ENCODE measurements around the gene PSMB2.

PSMB2 gene

DNA sequence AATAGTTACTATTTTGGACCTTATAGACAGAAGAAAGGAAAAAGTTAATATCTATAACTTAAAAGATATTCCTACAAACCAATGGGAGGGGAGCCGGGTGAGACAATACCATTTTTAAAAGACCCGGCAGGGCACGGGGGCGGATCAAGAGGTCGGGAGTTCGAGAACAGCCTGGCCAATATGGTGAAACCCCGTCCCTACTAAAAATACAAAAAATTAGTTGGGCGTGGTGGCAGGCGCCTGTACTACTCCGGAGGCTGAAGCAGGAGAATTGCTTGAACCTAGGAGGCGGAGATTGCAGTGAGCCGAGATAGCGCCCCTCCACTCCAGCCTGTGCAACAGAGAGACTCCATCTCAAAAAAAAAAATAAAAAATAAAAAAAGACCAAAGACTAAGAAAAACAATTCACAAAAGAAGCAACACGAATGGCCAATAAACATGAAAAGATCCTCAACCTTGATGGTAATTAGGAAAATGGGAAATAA lies 1.2 kb upstream of the PSMB2 start:
- no peak for DNase-seq (ENCODE audit: low read depth)

DNA sequence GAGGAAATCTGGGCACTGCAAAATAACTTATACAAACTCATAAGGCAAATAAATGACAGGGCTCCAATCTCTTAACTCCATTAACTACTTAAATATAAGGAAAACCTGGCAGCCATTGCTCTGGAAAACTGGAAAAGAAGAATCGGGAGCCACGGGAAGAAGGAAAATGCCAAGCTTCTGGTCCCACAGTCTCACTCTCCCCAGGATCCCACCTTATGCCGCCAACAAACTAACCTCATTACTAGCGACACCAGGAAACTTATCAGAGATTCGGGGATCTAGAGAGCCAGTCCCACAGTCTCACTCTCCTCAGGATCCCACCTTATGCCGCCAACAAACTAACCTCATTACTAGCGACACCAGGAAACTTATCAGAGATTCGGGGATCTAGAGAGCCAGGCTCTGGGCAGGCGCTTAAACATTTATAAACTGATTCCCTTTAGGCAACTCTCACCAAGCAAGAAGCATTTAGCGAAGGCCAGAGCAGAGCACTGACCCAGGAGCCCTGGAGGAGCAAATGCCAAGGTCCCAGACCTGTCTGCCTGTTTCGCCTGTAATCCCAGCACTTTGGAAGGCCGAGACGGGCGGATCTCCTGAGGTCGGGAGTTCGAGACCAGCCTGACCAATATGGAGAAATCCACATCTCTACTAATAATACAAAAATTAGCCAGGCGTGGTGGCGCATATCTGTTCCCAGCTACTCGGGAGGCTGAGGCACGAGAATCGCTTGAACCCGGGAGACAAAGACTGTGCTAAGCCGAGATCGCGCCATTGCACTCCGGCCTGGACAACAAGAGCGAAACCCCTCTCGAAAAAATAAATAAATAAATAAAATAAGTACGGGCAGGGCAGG lies 720 bp downstream of the PSMB2 start:
- no peak for DNase-seq (ENCODE audit: low read depth)

DNA sequence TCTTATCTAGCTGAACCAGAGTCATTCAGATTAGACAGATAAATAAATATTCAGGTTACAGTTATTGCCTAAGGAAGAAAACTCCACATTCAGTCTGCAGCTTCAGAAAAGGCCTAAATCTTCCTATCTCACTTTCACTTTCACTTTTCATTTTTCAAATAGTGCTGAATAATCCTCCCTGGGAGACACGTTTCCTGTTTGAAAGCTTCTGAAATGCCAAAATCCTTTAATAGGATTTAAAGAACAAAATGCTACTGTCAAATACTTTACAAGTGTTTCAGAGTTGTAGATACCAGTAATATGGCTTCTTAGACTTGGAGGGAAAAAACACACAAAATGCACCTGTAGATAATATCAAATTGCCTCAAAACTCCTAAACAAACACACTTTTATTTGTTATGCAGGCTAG lies 3.9 kb downstream of the PSMB2 start:
- DNase-seq (ENCODE audit: low read depth): no peak

DNA sequence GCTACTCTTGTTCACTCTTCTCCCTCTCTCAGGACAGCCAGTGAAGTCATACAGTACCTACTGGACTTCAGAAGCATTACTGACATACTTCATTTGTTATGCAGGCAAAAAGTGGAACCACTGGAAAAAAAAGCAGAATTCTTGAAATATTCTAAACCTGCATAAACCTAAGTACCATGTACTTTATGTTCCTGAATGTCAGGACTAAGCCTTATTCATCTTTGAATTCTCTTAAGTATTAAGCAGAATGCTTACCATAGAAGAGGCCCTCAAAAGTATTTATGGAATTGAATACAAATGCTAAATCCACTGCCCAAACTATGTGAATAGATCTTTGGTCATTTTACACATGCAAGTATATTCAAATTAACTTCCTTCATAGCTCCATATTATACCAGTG lies 7.8 kb downstream of the PSMB2 start:
- no peak for DNase-seq (ENCODE audit: low read depth)

DNA sequence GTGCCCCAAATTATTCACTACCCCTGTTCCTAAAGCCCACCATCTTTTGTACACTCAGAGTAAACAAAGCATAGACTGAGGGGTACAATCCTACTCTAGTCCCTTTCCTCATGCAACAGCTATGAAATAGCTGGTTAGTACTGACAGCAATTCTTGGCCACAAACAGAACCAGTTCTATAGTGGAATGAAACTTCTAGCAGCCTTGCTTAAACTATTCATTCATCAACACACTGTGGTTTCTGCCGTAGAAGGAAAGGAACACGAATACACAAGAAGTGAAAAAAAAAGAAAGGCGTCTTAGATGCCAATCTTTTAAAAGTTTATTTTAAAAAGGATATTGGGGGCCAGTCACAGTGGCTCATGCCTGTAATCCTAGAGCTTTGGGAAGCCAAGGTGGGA lies 9.9 kb downstream of the PSMB2 start:
- no peak for DNase-seq (ENCODE audit: low read depth)

DNA sequence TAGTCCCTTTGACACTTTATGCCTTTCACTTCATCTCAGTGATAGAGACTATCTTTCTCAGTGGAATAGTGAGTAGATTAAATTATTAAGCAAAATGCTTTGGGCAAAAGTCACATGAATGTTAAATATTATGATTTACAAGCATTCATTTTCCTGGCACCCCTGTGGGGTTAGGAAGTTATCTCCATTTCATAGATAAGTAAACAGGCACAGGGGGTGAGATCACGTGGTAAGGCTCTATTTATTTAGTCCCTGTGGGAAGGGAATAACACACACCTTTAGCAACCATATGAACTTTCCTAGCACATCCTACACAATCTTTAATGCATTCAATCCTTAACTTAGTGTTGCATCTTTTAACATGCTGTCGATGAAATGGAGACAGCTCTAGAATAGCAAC lies 12.3 kb downstream of the PSMB2 start:
- DNase-seq (ENCODE audit: low read depth): no peak

DNA sequence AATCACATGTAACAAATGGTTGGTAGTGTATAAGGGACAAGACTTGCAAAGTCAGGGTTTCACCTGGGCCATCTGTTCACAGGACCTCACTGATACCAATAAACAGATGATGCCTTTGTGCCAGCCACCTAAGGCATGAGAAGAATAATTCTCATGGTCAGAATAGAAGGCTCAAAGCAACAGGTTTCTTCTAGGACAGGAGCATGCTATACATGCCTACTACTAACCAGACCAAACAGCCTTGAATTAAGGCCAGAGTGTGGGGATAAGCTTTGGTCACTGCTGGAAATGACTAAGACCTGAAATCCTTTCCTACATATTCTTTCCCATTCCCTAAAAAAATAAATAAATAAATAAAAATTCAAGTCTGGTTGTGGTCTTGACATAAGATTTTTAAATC lies 17.5 kb downstream of the PSMB2 start:
- DNase-seq (ENCODE audit: low read depth): no peak

DNA sequence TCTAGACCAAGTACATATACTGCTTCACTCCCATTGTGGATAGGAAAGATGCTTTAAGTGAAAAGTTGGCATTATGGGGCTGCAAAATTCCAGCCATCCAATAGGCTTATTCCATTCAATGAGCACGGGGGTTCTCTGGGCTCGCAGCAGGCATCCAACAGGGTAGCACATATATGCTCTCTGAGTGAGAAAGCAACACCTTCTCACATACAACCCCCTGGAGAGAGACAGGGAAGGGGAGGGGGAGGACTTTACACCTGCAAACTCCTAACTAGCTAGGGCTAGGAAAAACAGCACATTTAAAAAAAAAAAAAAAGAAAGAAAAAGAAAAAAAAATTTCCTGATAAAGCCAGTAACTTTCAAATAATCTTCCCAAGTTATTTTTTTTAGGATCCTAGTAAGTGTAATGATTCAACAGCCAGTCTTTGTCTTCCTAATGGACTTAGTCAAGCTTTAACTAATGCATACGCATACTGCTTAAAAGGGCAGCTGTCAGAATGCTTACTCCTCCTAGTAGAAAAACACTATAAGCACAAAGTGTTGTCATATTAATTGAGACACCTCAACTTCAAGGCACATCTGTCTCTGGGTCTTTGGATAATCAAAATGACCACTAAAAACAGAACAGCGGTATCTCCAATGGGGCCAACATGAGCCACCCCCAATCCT lies 18.7 kb downstream of the PSMB2 start:
- DNase-seq (ENCODE audit: low read depth): no peak

DNA sequence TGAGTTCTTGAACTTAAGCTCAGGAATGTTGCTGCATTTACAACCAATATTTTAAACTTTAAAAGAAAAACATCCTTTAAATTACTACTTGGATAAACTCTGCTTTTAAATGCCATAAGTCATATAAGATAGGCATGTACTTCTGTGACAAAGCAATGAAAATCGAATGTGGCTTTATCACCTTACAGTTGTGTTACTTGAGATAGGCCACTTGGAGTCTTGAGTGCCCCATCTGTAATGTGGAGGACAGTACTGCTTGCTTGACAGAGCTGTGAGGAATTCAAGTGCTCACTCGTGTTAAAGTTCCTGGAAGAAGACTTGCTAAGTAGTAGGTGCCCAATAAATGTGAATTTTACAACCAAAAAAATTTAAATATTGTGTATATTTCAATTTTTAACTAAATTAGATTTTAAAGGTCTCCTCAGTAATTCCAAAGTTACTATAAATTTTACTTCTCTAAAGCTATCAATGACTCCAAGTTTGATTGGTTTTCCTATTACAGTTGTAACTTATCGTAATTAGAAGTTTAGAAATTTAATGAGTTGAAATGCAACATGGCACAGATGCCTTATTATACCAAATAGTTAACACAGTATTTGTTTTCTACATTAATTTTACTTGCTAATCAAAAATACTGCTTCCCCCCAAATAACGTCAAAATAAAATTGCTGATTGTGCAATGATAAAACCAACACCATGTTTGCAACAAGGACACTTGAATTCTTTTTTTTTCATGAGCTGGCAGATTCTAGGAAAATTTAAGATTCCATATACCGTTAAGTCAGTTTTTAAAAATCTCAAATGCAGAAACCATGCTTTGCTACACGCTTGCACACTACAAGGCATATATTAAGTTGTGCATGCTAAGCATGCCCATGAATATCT lies 21.8 kb downstream of the PSMB2 start:
- no peak for DNase-seq (ENCODE audit: low read depth)

DNA sequence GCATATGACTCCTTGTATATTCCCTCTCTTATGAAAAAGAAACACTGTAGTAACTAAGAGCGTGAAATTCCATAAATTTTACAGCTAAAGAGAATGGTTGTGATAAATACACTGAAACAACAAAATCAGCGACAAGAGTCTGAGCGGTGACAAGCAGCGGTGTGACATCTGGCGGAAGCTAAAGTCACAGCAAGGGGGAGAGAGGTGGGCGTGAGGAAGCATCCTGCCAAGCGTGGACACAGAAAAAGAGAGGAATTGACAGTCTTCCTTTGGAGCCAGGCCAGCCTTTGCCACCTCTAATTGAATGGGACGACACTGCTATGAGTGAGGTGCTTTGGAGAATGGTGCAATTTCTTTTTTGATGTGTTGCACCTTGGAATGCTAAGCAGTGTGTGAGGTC lies 25.9 kb downstream of the PSMB2 start:
- no peak for DNase-seq (ENCODE audit: low read depth)

DNA sequence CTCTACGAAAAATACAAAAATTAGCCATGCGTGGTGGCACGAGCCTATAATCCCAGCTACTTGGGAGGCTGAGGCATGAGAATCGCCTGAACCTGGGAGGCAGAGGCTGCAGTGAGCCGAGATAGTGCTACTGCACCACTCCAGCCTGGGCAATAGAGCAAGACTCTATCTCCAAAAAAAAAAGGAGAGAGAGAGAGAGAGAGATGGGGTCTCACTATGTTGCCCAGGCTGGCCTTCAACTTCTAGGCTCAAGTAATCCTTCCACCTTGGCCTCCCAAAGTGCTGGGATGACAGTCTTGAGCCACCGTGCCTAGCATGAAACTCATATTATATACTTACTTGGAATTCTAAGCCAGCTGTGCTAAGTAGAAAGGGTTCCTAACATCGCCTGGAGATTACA lies 29.7 kb downstream of the PSMB2 start:
- no peak for DNase-seq (ENCODE audit: low read depth)

DNA sequence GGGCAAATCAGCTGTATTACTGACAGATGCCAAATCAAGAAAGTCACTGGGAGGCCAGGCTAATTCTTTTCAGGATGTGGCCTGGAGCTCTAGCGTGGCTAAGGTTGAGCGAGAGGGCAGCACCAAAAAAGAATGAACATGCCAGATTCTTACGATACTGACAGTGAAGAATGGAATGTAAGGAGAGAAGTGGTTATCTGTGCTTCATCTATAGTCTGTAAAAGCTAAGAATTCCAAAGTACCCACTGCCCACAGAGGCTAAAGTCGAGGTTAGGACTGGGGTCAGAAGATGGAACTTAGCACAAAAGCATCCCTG lies 35.5 kb downstream of the PSMB2 start:
- no peak for DNase-seq (ENCODE audit: low read depth)

DNA sequence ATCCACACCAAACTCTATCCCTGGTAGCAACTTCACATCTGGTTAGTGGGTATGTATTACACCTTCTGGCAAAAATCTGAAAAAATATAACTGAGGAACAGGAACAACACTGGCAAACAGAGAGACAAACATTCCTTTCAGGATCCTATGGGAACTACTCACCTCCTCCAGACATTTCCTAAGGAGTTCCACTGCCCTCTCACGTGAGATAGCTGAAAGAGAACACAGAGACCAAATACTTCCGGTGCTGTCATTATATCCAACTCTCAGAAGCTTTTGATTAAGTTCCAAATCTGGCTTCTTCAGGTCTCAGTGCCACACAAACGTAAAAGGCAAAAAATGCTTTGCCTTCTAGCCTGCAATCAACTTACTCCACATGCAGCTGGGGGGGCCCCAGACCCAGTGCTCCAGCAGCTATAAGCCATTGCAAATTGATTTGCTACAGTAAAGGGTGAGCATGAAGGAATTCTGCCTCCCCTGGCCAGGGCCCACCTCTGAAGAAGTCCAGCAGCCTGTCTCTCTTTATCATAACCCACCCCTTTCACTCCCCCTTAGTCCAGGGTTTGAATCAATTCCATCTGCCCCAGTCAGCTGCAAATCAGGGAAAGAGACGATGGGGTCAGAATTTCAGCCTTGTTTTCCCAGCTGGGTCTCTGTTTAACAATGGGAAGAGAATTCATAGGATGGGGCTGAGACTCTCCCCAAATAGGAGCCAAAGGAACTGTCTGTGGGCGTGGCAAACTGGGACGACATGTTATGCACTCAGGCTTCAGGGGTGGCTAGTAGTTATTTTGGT lies 36.1 kb downstream of the PSMB2 start:
- DNase-seq (ENCODE audit: low read depth): no peak

DNA sequence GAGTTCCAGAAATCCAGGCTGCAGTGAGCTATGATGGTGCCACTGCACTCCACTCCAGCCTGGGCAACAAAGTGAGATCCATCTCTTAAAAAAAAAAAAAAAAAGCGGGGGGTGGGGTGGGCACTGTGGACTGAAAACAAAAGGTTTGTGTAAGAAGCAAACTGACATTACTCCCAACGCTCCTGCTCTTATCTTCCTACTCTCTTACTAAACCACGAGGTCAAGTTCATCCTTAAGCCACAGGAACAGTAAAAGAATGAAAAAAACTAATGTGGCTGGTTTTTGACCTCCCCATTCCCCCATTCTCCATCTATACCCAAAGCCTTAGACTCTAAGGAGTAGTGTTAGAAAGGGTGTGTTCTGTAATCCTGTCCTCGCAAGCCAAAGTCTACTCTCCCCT lies 37.4 kb downstream of the PSMB2 start:
- no peak for DNase-seq (ENCODE audit: low read depth)

DNA sequence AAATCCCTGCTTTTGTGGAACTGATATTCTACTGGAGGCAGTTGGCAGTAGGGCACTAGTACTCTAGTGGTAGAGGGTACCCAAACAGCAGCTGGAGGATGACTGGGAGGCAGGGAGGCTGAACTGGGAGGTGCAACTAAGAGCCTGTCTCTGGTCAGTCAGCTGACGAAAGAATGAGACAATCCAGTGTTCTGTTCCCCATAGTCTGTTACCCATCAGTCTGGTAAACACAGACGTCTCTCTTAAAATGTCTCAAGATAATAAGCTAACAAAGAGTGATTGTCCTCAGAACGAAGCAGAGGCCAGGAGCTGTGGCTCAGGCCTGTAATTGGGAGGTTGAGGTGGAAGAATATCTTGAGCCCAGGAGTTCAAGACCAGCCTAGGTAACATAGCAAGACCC lies 37.9 kb downstream of the PSMB2 start:
- DNase-seq (ENCODE audit: low read depth): no peak

DNA sequence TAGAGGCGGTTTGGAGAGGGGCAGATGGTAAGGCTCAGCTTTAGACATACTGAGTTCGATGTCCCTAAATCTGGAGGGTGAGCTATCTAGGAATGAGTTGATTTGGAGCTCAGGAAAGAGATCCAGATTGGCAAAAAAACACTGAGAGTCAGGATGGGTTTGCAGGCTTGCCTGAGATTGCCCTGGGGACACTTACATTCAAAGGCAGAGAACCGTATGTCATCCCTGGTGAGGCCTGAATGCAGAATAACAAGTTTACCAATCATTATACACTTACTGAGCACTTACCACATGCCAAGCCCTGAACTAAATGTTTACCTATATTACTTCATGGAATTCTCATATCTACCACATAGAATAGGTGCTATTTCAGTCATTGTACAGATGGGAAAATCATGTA lies 40.7 kb downstream of the PSMB2 start:
- DNase-seq (ENCODE audit: low read depth): no peak

DNA sequence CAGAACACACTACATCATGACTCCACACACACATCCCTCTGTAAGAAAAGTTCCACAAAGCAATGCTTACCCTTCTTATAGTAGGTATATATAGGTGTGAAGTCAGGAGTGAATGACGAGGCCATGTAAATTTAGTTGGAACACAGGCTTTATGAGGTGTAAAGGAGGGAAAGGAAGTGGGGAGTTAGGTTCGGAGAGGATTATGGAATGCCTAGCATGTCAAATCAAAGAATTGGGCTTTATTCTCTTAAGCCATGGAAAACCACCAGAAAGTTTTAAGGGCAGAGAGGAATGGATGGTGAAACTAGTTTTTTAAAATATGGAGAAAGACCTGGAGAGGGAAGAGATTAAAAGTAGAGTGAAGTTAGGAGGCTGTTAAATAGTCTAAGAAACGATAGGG lies 41.9 kb downstream of the PSMB2 start:
- DNase-seq (ENCODE audit: low read depth): no peak

DNA sequence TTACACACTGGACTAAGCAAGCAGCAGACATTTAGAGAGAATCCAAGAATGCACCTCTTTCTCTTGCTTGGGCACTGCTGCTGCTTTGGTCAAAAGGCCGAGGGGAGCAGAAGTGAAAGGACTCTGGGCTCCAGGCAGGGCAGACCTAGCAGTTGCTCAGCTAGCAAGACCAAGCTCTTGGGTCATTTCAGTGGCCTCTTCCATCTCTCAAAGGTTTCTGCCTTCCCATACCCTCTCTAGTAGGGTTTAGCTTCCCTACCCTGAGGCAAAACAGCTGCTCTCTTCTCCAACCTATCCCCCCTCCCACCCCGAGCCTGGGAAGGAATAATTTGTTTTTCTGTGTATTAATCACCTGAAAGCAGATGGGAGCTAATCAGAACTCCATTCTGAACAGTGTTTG lies 42.4 kb downstream of the PSMB2 start:
- DNase-seq (ENCODE audit: low read depth): no peak

DNA sequence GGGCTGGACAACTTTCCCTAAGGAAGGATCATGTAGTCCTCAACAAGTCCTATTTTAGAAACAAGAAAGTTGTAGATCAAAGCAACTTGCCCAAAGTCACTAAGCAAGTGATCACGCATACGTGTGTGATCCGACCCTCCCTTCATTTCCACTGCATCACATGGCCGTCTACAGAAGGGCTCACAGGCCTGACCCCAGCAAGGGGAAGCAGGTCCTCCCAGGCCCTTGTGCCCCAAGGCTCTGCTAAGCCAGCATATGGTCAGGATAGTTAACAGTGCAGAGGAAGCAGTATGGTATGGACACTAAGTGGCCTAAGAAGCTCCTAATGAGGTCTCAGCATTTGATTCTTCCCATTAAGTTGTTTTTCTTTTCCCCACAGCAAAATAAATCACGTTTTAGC lies 43.5 kb downstream of the PSMB2 start:
- no peak for DNase-seq (ENCODE audit: low read depth)

DNA sequence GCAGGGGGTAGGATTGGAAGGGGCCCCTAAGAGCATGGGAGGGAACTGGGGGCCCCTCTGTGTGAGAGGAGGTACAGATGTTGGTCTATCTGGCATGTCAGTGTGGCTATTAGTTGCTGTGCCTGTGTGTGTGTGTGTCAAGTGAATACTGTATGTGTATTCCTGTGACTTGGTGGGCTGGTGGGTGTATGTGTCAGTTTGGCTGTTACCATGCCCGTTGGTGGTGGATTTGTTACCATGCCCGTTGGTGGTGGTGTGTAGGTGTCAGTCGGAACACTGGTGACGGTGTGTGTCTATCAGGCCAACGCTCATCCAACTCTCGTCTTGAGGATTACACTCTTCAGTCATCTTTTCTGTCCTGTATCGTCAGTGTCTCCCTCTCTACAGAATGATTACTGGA lies 45.6 kb downstream of the PSMB2 start:
- DNase-seq (ENCODE audit: low read depth): no peak

DNA sequence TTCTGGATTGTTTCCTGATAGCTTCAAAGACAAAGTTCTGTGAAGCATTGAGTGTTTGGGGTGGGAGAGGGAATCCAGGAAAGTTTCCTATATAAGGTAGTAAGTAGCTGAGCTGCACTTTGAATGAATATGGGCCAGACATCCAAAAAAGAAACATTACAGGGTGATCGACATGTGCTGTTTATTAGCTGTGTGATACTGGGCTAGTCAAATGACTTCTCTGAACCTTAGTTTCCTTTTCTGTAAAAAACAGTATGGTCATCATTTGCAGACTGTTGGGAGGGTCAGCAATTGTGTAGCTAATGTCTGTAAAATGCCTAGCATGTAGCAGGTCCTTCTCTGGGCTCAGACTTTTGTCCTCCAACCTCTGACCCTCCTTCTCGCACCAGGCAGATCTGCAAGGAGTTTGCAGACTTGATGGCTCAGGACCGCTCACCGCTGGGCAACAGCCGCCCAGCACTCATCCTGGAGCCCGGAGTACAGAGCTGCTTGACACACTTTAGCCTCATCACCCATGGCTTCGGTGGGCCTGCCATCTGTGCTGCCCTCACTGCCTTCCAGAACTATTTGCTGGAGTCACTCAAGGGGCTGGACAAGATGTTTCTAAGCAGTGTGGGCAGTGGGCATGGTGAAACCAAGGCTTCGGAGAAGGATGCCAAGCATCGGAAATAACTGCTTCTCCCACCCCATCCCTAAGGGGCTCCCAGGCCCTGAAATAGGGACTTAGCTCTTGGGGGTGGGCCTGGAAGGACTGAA lies 47.1 kb downstream of the PSMB2 start:
- no peak for DNase-seq (ENCODE audit: low read depth)

Data from activated T-helper 9 cell treated with anti-CD3 and anti-CD28 coated beads, Interleukin-2, amount 50 U/mL, for 16 hours (primary cell).